ENCODE measurements around the gene MNS1. TPM values are rescaled to one million over a fixed set of nuclear protein-coding genes. Genes with fewer than 3 reads are reported as not detected.

MNS1 gene
- total RNA-seq, 5 donors from 2014 or later (not counting 1 experiment from before 2014, with no cell fraction given): not detected

- H3K27me3 ChIP-seq (replicated peaks in 1 of 2; ENCODE audit: control insufficient read depth in 2 of 2, extremely low read depth in 1 of 2, insufficient read depth in 2 of 2, low read length in 1 of 2): peaks cover 0 to 3% of the 10 kb centered on the region in 2 experiments
- H3K4me1 Mint-ChIP-seq: no peaks in the 10 kb centered on the region
- ATAC-seq (replicated peaks in 1 of 4) (no peak), DNase-seq (no peak)
- no peak overlapping the region for H3K4me3 Mint-ChIP-seq
- no peak overlapping the region for H3K27ac ChIP-seq (ENCODE audit: low read length)
- no peaks in the 10 kb centered on the region for H3K4me1 ChIP-seq (ENCODE audit: control insufficient read depth in 1 of 2, extremely low read depth in 1 of 2, insufficient read depth in 2 of 2, low read length in 2 of 2)
- peaks cover 3% of the 10 kb centered on the region for H3K36me3 Mint-ChIP-seq
- H3K27ac Mint-ChIP-seq: no peak overlapping the region
- H3K27me3 Mint-ChIP-seq: peaks cover 0 to 15% of the 10 kb centered on the region in 2 donors
- no peaks in the 10 kb centered on the region for H3K9me3 ChIP-seq
- CTCF ChIA-PET: no interaction called here
- no peaks in the 10 kb centered on the region for H3K36me3 ChIP-seq (ENCODE audit: control insufficient read depth in 2 of 2, extremely low read depth in 1 of 2, insufficient read depth in 1 of 2, low read length in 1 of 2)
- POLR2A ChIA-PET: no interaction called here
- peaks cover 0 to 3% (median 0%) of the 10 kb centered on the region in 3 donors for H3K9me3 Mint-ChIP-seq
- no peak overlapping the region for H3K4me3 ChIP-seq (ENCODE audit: control insufficient read depth in 1 of 2, extremely low read depth in 1 of 2, low read length in 1 of 2)
Observed at GRCh38 chr15:56475351-56475750, 10.4 kb upstream of the MNS1 start.

GRCh38 chr15:56473017-56473416, 8.1 kb upstream of the MNS1 start:
- ATAC-seq (replicated peaks in 1 of 4) (no peak), DNase-seq (no peak)
- H3K36me3 Mint-ChIP-seq: no peaks in the 10 kb centered on the region
- H3K9me3 ChIP-seq: no peaks in the 10 kb centered on the region
- peaks cover 2% of the 10 kb centered on the region in 2 experiments for H3K4me1 ChIP-seq (ENCODE audit: control insufficient read depth in 1 of 2, extremely low read depth in 1 of 2, insufficient read depth in 2 of 2, low read length in 2 of 2)
- CTCF ChIA-PET: no interaction called here
- no peaks in the 10 kb centered on the region for H3K36me3 ChIP-seq (ENCODE audit: control insufficient read depth in 2 of 2, extremely low read depth in 1 of 2, insufficient read depth in 1 of 2, low read length in 1 of 2)
- H3K27ac Mint-ChIP-seq: no peak overlapping the region
- H3K4me3 ChIP-seq (ENCODE audit: control insufficient read depth in 1 of 2, extremely low read depth in 1 of 2, low read length in 1 of 2): no peak overlapping the region
- H3K9me3 Mint-ChIP-seq: no peaks in the 10 kb centered on the region
- H3K4me3 Mint-ChIP-seq: no peak overlapping the region
- no peaks in the 10 kb centered on the region for H3K27me3 ChIP-seq (replicated peaks in 1 of 2; ENCODE audit: control insufficient read depth in 2 of 2, extremely low read depth in 1 of 2, insufficient read depth in 2 of 2, low read length in 1 of 2)
- peaks cover 0 to 3% of the 10 kb centered on the region in 2 donors for H3K27me3 Mint-ChIP-seq
- POLR2A ChIA-PET: no interaction called here
- no CpG with 5 or more reads among the region's 1 CpG for WGBS (ENCODE audit: insufficient coverage)
- H3K27ac ChIP-seq (ENCODE audit: low read length): no peak overlapping the region
- H3K4me1 Mint-ChIP-seq: peaks cover 9 to 14% (median 13%) of the 10 kb centered on the region in 3 donors

DNA sequence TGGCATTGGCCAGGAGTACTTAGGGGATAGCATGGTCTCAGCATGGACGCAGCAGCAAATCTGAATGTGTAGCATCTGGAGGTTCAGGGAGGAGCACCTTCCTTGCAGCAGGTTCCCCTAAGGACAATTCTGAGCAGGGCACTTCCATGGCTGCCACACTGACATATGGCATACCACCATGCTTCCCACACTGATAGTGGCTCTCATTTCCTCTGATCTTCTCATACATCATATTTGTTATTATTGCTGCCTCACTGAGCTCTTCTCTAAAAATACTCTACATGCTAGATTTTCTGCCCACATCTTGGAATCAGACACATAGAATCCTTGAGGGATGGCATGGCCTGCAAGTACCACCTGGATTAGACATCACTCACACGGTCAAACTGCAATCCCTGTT, 7.3 kb upstream of the MNS1 start:
- no peak overlapping the region for H3K4me3 ChIP-seq (ENCODE audit: control insufficient read depth in 1 of 2, extremely low read depth in 1 of 2, low read length in 1 of 2)
- H3K4me1 Mint-ChIP-seq: peaks cover 10 to 18% (median 18%) of the 10 kb centered on the region in 3 donors
- no peak overlapping the region for H3K27ac Mint-ChIP-seq
- peaks cover 2 to 5% of the 10 kb centered on the region in 2 experiments for H3K4me1 ChIP-seq (ENCODE audit: control insufficient read depth in 1 of 2, extremely low read depth in 1 of 2, insufficient read depth in 2 of 2, low read length in 2 of 2)
- POLR2A ChIA-PET: interaction anchor here in 1 of 2 donors (0.7 kb wide), 1 partner anchor 159 kb away, joined by 3 read pairs; no protein-coding TSS in a partner anchor
- H3K36me3 Mint-ChIP-seq: no peaks in the 10 kb centered on the region
- no peak for ATAC-seq (replicated peaks in 1 of 4)
- no peaks in the 10 kb centered on the region for H3K9me3 ChIP-seq
- no peak overlapping the region for H3K27ac ChIP-seq (ENCODE audit: low read length)
- no peaks in the 10 kb centered on the region for H3K9me3 Mint-ChIP-seq
- CTCF ChIA-PET: no interaction called here
- no peak overlapping the region for H3K4me3 Mint-ChIP-seq
- no peak for DNase-seq
- H3K36me3 ChIP-seq (ENCODE audit: control insufficient read depth in 2 of 2, extremely low read depth in 1 of 2, insufficient read depth in 1 of 2, low read length in 1 of 2): no peaks in the 10 kb centered on the region
- no peaks in the 10 kb centered on the region for H3K27me3 Mint-ChIP-seq
- 94% methylated on average over 2 of the region's 2 CpGs for WGBS (ENCODE audit: insufficient coverage)
- no peaks in the 10 kb centered on the region for H3K27me3 ChIP-seq (replicated peaks in 1 of 2; ENCODE audit: control insufficient read depth in 2 of 2, extremely low read depth in 1 of 2, insufficient read depth in 2 of 2, low read length in 1 of 2)

DNA sequence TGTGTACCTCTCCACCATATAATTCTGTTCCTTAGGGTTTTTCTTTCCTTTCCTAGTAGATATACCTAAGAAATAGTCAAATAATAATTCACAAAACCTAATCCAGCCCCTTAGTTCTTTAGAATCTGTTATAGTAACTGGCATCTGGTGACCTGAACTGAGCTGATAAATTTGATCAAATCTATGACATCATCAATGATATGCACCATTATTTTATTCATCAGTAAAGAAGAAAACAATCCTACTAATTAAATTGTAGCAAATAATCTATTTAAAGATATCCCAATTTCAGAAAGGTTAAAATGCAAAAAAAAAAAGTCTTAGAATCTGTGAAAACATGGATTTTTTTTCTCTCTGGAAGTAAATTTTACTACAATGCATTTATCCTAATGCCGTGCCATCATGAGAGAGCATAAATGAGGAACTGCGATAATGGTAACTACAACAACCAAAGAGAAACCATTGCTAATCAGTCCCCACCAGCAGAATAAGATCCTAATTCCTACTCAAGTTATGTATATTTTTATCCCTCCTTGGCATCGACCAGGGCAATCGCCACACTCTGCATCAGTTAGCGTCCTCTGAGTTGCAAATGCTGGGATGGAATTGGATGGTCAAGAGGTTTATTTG, 6.6 kb upstream of the MNS1 start:
- WGBS (ENCODE audit: insufficient coverage): no CpG with 5 or more reads among the region's 5 CpGs
- ChIA-PET CTCF (no interaction called here), POLR2A (interaction anchor here in 1 of 2 donors (0.7 kb wide), 1 partner anchor 160 kb away, joined by 3 read pairs; no protein-coding TSS in a partner anchor)
- no peak for ATAC-seq (replicated peaks in 1 of 4)
- peaks cover 10 to 18% (median 18%) of the 10 kb centered on the region in 3 donors for H3K4me1 Mint-ChIP-seq
- H3K36me3 ChIP-seq (ENCODE audit: control insufficient read depth in 2 of 2, extremely low read depth in 1 of 2, insufficient read depth in 1 of 2, low read length in 1 of 2): no peaks in the 10 kb centered on the region
- H3K27me3 ChIP-seq (replicated peaks in 1 of 2; ENCODE audit: control insufficient read depth in 2 of 2, extremely low read depth in 1 of 2, insufficient read depth in 2 of 2, low read length in 1 of 2): no peaks in the 10 kb centered on the region
- H3K36me3 Mint-ChIP-seq: no peaks in the 10 kb centered on the region
- H3K9me3 ChIP-seq: no peaks in the 10 kb centered on the region
- H3K9me3 Mint-ChIP-seq: no peaks in the 10 kb centered on the region
- H3K4me3 Mint-ChIP-seq: no peak overlapping the region
- no peak overlapping the region for H3K27ac ChIP-seq (ENCODE audit: low read length)
- no peak overlapping the region for H3K27ac Mint-ChIP-seq
- H3K4me3 ChIP-seq (ENCODE audit: control insufficient read depth in 1 of 2, extremely low read depth in 1 of 2, low read length in 1 of 2): no peak overlapping the region
- DNase-seq: no peak
- no peaks in the 10 kb centered on the region for H3K27me3 Mint-ChIP-seq
- peaks cover 2 to 5% of the 10 kb centered on the region in 2 experiments for H3K4me1 ChIP-seq (ENCODE audit: control insufficient read depth in 1 of 2, extremely low read depth in 1 of 2, insufficient read depth in 2 of 2, low read length in 2 of 2)

GRCh38 chr15:56469483-56469882, 4.5 kb upstream of the MNS1 start:
- H3K4me1 ChIP-seq (ENCODE audit: control insufficient read depth in 1 of 2, extremely low read depth in 1 of 2, insufficient read depth in 2 of 2, low read length in 2 of 2): peaks cover 10 to 12% of the 10 kb centered on the region in 2 experiments
- peaks cover 0 to 7% of the 10 kb centered on the region in 2 experiments for H3K27me3 ChIP-seq (replicated peaks in 1 of 2; ENCODE audit: control insufficient read depth in 2 of 2, extremely low read depth in 1 of 2, insufficient read depth in 2 of 2, low read length in 1 of 2)
- DNase-seq (no peak), ATAC-seq (replicated peaks in 1 of 4) (no peak)
- H3K36me3 Mint-ChIP-seq: no peaks in the 10 kb centered on the region
- no peaks in the 10 kb centered on the region for H3K36me3 ChIP-seq (ENCODE audit: control insufficient read depth in 2 of 2, extremely low read depth in 1 of 2, insufficient read depth in 1 of 2, low read length in 1 of 2)
- no peak overlapping the region for H3K4me3 Mint-ChIP-seq
- no peaks in the 10 kb centered on the region for H3K9me3 ChIP-seq
- peaks cover 12 to 14% of the 10 kb centered on the region in 2 donors for H3K27me3 Mint-ChIP-seq
- no peak overlapping the region for H3K27ac ChIP-seq (ENCODE audit: low read length)
- POLR2A ChIA-PET: no interaction called here
- peaks cover 25 to 32% (median 27%) of the 10 kb centered on the region in 3 donors for H3K4me1 Mint-ChIP-seq
- no peaks in the 10 kb centered on the region for H3K9me3 Mint-ChIP-seq
- CTCF ChIA-PET: no interaction called here
- no peak overlapping the region for H3K4me3 ChIP-seq (ENCODE audit: control insufficient read depth in 1 of 2, extremely low read depth in 1 of 2, low read length in 1 of 2)
- H3K27ac Mint-ChIP-seq: no peak overlapping the region

- H3K36me3 Mint-ChIP-seq: no peaks in the 10 kb centered on the region
- H3K4me3 Mint-ChIP-seq: peak overlapping the region; percentile 67 to 80 (median 77)
- H3K4me1 ChIP-seq (ENCODE audit: control insufficient read depth in 1 of 2, extremely low read depth in 1 of 2, insufficient read depth in 2 of 2, low read length in 2 of 2): peaks cover 12 to 14% of the 10 kb centered on the region in 2 experiments
- peaks cover 16 to 21% of the 10 kb centered on the region in 2 donors for H3K27me3 Mint-ChIP-seq
- DNase-seq: peak in 1 of 35 experiments; percentile 44
- H3K9me3 ChIP-seq: no peaks in the 10 kb centered on the region
- peak; percentile 22 to 72 (median 51) for ATAC-seq (replicated peaks in 1 of 4)
- H3K27ac ChIP-seq (ENCODE audit: low read length): no peak overlapping the region
- H3K4me3 ChIP-seq (ENCODE audit: control insufficient read depth in 1 of 2, extremely low read depth in 1 of 2, low read length in 1 of 2): peak overlapping the region; percentile 6 to 17
- WGBS (ENCODE audit: insufficient coverage): no CpG with 5 or more reads among the region's 2 CpGs
- POLR2A ChIA-PET: no interaction called here
- no peaks in the 10 kb centered on the region for H3K9me3 Mint-ChIP-seq
- CTCF ChIA-PET: interaction anchor here in 1 of 2 donors (1.3 kb wide), 1 partner anchor 23 kb away, joined by 3 read pairs; no protein-coding TSS in a partner anchor
- peaks cover 27 to 34% (median 32%) of the 10 kb centered on the region in 3 donors for H3K4me1 Mint-ChIP-seq
- H3K27me3 ChIP-seq (replicated peaks in 1 of 2; ENCODE audit: control insufficient read depth in 2 of 2, extremely low read depth in 1 of 2, insufficient read depth in 2 of 2, low read length in 1 of 2): peaks cover 0 to 12% of the 10 kb centered on the region in 2 experiments
- no peaks in the 10 kb centered on the region for H3K36me3 ChIP-seq (ENCODE audit: control insufficient read depth in 2 of 2, extremely low read depth in 1 of 2, insufficient read depth in 1 of 2, low read length in 1 of 2)
- H3K27ac Mint-ChIP-seq: peak overlapping the region; percentile 33 to 80
Observed at GRCh38 chr15:56468401-56468800, 3.5 kb upstream of the MNS1 start.

Data from T-cell (primary cell).